ES-I3 (cell line): Measurements from ENCODE around the gene TSPAN5.

Source experiments
- H3K36me3 ChIP-seq: 2 replicates; pipeline ENCODE4 v1.6.1; 2013; ENCODE audit warnings: mild to moderate bottlenecking, low read length, control low read depth, moderate library complexity; ENCODE audit not compliant: insufficient read depth
- H3K4me1 ChIP-seq: 2 replicates; pipeline ENCODE4 v1.6.1; 2013; ENCODE audit warnings: mild to moderate bottlenecking, control low read depth, low read length; ENCODE audit not compliant: insufficient read depth
- H3K9ac ChIP-seq: 2 replicates; pipeline ENCODE4 v1.6.1; 2013; ENCODE audit warnings: low read depth, mild to moderate bottlenecking, low read length, moderate library complexity
- H3K9me3 ChIP-seq: 2 replicates; pipeline ENCODE4 v1.6.1; 2013; ENCODE audit warnings: mild to moderate bottlenecking, low read length, moderate library complexity; ENCODE audit not compliant: control insufficient read depth, insufficient read depth

The TSPAN5 gene

GRCh38 chr4:98599617-98600205, 58.7 kb downstream of the TSPAN5 start:
- no peaks in the 10 kb centered on the region; the same call in 1 of the 2 replicates for H3K36me3 ChIP-seq
- no peak overlapping the region for H3K9ac ChIP-seq
- H3K4me1 ChIP-seq: peaks cover 11% of the 10 kb centered on the region
- 0 out of 2 replicates have a peak, but pooled peaks cover 4% of the 10 kb centered on the region for H3K9me3 ChIP-seq

- no peak overlapping the region for H3K9ac ChIP-seq
- 0 out of 2 replicates have a peak, but pooled peaks cover 3% of the 10 kb centered on the region for H3K9me3 ChIP-seq
- no peaks in the 10 kb centered on the region for H3K36me3 ChIP-seq
- no peaks in the 10 kb centered on the region for H3K4me1 ChIP-seq
These were observed 71.5 kb downstream of the TSPAN5 start for GRCh38 chr4:98586962-98587354.

GRCh38 chr4:98586291-98586961, 72.0 kb downstream of the TSPAN5 start:
- Histone ChIP-seq H3K9me3 (0 out of 2 replicates have a peak, but pooled peaks cover 3% of the 10 kb centered on the region), H3K4me1 (no peaks in the 10 kb centered on the region), H3K36me3 (no peaks in the 10 kb centered on the region), H3K9ac (no peak overlapping the region)

GRCh38 chr4:98585596-98585995, 72.8 kb downstream of the TSPAN5 start:
- Histone ChIP-seq H3K9me3 (0 out of 2 replicates have a peak, but pooled peaks cover 3% of the 10 kb centered on the region), H3K9ac (no peak overlapping the region), H3K36me3 (no peaks in the 10 kb centered on the region), H3K4me1 (no peaks in the 10 kb centered on the region)

- Histone ChIP-seq H3K9ac (no peak overlapping the region), H3K36me3 (no peaks in the 10 kb centered on the region), H3K4me1 (no peaks in the 10 kb centered on the region)
These were observed 74.1 kb downstream of the TSPAN5 start for GRCh38 chr4:98584265-98584664.

GRCh38 chr4:98583265-98583664, 75.1 kb downstream of the TSPAN5 start:
- Histone ChIP-seq H3K9ac (no peak overlapping the region), H3K9me3 (no peaks in the 10 kb centered on the region), H3K36me3 (no peaks in the 10 kb centered on the region), H3K4me1 (no peaks in the 10 kb centered on the region)

More at GRCh38 chr4:98584265-98584664, 74.1 kb downstream of the TSPAN5 start:
- 0 out of 2 replicates have a peak, but pooled peaks cover under 1% of the 10 kb centered on the region for H3K9me3 ChIP-seq

GRCh38 chr4:98581126-98581525, 77.3 kb downstream of the TSPAN5 start:
- no peaks in the 10 kb centered on the region for H3K4me1 ChIP-seq
- H3K9ac ChIP-seq: no peak overlapping the region
- H3K9me3 ChIP-seq: no peaks in the 10 kb centered on the region
- H3K36me3 ChIP-seq: no peaks in the 10 kb centered on the region

GRCh38 chr4:98577956-98578355, 80.5 kb downstream of the TSPAN5 start:
- H3K36me3 ChIP-seq: no peaks in the 10 kb centered on the region
- no peak overlapping the region for H3K9ac ChIP-seq
- no peaks in the 10 kb centered on the region; the same call in 1 of the 2 replicates for H3K4me1 ChIP-seq
- no peaks in the 10 kb centered on the region for H3K9me3 ChIP-seq

- H3K4me1 ChIP-seq: no peaks in the 10 kb centered on the region; the same call in 1 of the 2 replicates
- no peaks in the 10 kb centered on the region for H3K9me3 ChIP-seq
- no peak overlapping the region for H3K9ac ChIP-seq
- no peaks in the 10 kb centered on the region for H3K36me3 ChIP-seq
These were observed 83.6 kb downstream of the TSPAN5 start for GRCh38 chr4:98574816-98575215.

GRCh38 chr4:98573791-98574190, 84.6 kb downstream of the TSPAN5 start:
- Histone ChIP-seq H3K4me1 (no peaks in the 10 kb centered on the region; the same call in 1 of the 2 replicates), H3K9ac (no peak overlapping the region), H3K9me3 (no peaks in the 10 kb centered on the region), H3K36me3 (no peaks in the 10 kb centered on the region)

- Histone ChIP-seq H3K9ac (no peak overlapping the region), H3K9me3 (no peaks in the 10 kb centered on the region), H3K36me3 (no peaks in the 10 kb centered on the region), H3K4me1 (no peaks in the 10 kb centered on the region; the same call in 1 of the 2 replicates)
These were observed 85.7 kb downstream of the TSPAN5 start for GRCh38 chr4:98572697-98573096.

- Histone ChIP-seq H3K36me3 (no peaks in the 10 kb centered on the region), H3K9me3 (no peaks in the 10 kb centered on the region), H3K9ac (no peak overlapping the region), H3K4me1 (peaks cover 4% of the 10 kb centered on the region)
These were observed 87.1 kb downstream of the TSPAN5 start for GRCh38 chr4:98571161-98571786.

- H3K9ac ChIP-seq: no peak overlapping the region
- H3K36me3 ChIP-seq: no peaks in the 10 kb centered on the region
- H3K9me3 ChIP-seq: no peaks in the 10 kb centered on the region
- H3K4me1 ChIP-seq: peaks cover 14% of the 10 kb centered on the region
These were observed 88.1 kb downstream of the TSPAN5 start for GRCh38 chr4:98570151-98570797.

- H3K36me3 ChIP-seq: no peaks in the 10 kb centered on the region
- peaks cover 22% of the 10 kb centered on the region for H3K4me1 ChIP-seq
- no peaks in the 10 kb centered on the region for H3K9me3 ChIP-seq
- no peak overlapping the region for H3K9ac ChIP-seq
These were observed 89.3 kb downstream of the TSPAN5 start for GRCh38 chr4:98568941-98569663.
